Subcutaneous abdominal adipose tissue (tissue), 5 donors: Measurements from ENCODE around the gene BANP.

Source experiments
- H3K27ac ChIP-seq: one replicate; pipeline ENCODE4 v1.7.0; 2013; ENCODE audit warnings: low read depth, mild to moderate bottlenecking, inconsistent platforms, low read length, moderate library complexity
- H3K27me3 ChIP-seq, 5 donors: one replicate each; pipeline ENCODE4 v1.7.0; 2013; ENCODE audit warnings: low read length in 5 of 5, inconsistent platforms in 1 of 5; ENCODE audit not compliant: control insufficient read depth in 5 of 5, insufficient read depth in 4 of 5
- H3K36me3 ChIP-seq, 5 donors: one replicate each; pipeline ENCODE4 v1.7.0; 2013; ENCODE audit warnings: low read length in 5 of 5; ENCODE audit not compliant: control insufficient read depth in 5 of 5, insufficient read depth in 5 of 5
- H3K4me1 ChIP-seq, 5 donors: one replicate each; pipeline ENCODE4 v1.7.0; 2013; ENCODE audit warnings: low read length in 5 of 5, mild to moderate bottlenecking in 3 of 5, moderate library complexity in 1 of 5; ENCODE audit not compliant: control insufficient read depth in 5 of 5, insufficient read depth in 5 of 5
- H3K4me3 ChIP-seq, 5 donors: one replicate each; pipeline ENCODE4 v1.7.0; 2013; ENCODE audit warnings: low read length in 5 of 5, low read depth in 1 of 5
- H3K9ac ChIP-seq, 5 donors: one replicate each; pipeline ENCODE4 v1.7.0; 2013; ENCODE audit warnings: low read length in 5 of 5, mild to moderate bottlenecking in 4 of 5, moderate library complexity in 3 of 5
- H3K9me3 ChIP-seq, 5 donors: one replicate each; pipeline ENCODE4 v1.7.0; 2013; ENCODE audit warnings: low read length in 5 of 5; ENCODE audit not compliant: control insufficient read depth in 5 of 5
- donor health status: healthy.
- donor health status: healthy.
- donor health status: healthy.
- donor health status: healthy.
- donor health status: healthy.

BANP gene

DNA sequence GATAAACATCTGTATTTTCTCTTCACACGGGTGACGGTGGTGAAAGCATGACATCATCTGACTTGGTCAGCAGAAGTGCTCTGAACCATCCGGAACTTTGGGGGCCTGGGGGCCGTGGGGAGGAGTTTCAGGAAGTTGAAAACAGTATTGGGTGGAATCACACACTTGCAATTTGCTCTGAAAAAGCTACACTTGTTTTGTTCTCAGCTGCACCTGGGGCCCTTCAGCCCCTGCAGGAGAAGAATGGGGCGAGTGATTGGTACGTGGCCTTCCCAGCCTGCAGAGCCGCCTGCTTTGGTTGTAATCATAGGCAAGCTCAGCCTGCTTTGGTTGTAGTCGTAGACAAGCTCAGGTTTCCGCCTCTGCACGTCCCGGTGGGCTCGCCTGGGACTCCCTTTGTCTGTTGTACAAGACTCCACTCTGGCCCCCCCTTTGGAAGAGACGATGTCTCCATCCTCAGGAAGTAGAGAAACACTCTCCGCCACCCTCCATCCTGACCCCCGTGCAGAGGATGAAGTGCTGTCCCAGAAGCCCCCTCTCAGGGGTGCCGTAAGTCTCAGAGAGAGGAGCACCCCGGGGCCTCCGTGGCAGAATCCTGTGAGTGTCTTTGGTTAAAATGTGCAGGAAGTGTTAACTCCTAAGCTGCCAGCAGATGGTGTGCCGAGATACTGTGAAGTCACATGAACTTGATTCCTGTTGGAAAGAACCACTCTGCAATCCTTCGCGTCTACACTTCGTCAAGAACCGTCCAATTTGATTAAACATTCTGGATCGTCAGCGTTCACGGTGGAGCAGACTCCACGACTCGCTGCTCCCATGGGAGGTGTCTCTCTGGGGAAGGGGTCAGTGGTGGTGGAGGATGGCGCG lies 5.4 kb downstream of the BANP start:
- Histone ChIP-seq H3K27ac (peak overlapping the region; percentile 92), H3K36me3 (peaks cover 0 to 12% (median 6%) of the 10 kb centered on the region in 5 donors), H3K27me3 (no peaks in the 10 kb centered on the region), H3K9me3 (no peaks in the 10 kb centered on the region), H3K9ac (peak overlapping the region in 3 of 5 donors; percentile 2 to 65 (median 39)), H3K4me3 (peak overlapping the region; percentile 12 to 61 (median 41)), H3K4me1 (peaks cover 17 to 81% (median 55%) of the 10 kb centered on the region in 5 donors)

DNA sequence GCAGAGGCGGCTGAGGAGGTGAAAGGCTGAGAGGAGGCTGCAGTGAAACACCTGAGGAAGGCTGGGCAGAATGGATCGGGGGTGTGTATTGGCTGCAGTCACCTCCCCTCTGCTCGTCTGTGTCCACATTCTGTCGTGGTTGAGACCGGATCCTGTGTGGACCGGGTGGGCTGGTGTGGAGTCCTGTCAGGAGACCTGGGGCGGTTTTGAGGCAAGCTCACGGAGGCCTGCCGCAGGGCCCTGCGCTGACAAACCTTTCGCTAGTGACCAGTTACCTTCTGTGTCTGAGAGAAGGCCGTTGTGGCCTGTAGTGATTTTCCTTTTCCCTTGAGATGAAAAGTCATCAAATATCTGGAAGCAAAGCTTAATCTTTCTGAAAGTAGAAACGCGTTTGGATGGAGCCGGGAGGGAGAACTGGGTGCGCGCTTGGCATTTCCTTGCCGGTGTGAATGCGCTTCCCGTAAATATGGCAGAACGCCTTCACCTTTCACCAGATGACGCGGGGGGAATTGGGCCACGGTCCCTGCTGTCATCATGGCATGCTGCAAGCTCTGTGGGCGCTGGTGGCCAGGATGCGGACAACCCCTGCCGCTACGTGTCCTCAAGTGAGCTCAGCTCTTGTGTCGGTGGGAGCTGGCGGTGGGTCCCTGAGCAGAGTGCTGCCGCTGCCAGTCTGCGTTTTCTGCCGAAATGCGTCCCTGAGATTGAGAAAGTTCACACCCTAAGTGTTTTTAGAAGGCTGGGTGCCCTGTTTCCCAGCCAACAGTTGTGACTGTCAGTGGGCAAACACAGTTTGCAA lies 6.3 kb downstream of the BANP start:
- peaks cover 0 to 12% (median 6%) of the 10 kb centered on the region in 5 donors for H3K36me3 ChIP-seq
- peak overlapping the region; percentile 12 to 61 (median 41) for H3K4me3 ChIP-seq
- H3K27me3 ChIP-seq = no peaks in the 10 kb centered on the region
- H3K4me1 ChIP-seq = peaks cover 17 to 74% (median 47%) of the 10 kb centered on the region in 5 donors
- no peaks in the 10 kb centered on the region for H3K9me3 ChIP-seq
- peak overlapping the region; percentile 92 for H3K27ac ChIP-seq
- peak overlapping the region in 3 of 5 donors; percentile 2 to 65 (median 39) for H3K9ac ChIP-seq

DNA sequence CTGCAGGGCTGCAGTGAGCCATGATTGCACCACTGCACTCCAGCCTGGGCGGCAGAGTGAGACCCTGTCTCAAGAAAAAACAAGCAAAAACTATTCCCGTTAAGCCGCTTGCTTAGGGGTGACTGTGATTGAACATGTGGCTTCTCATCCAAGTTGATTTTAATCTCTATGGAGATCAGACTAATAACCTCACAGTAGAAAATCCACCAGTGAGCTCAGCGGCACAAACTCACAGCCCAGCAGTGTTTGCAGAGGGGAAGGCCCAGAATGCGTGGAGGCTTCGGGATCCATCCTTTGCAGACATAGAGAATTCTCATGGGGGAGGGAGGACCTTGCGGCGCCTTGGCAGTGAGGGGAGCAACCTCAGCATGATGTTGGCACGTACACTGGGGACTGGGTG lies 7.4 kb downstream of the BANP start:
- no peak overlapping the region for H3K27ac ChIP-seq
- H3K36me3 ChIP-seq = peaks cover 0 to 11% (median 6%) of the 10 kb centered on the region in 5 donors
- peaks cover 14 to 70% (median 44%) of the 10 kb centered on the region in 5 donors for H3K4me1 ChIP-seq
- H3K27me3 ChIP-seq = no peaks in the 10 kb centered on the region
- no peak overlapping the region for H3K4me3 ChIP-seq
- no peaks in the 10 kb centered on the region for H3K9me3 ChIP-seq
- no peak overlapping the region for H3K9ac ChIP-seq

GRCh38 chr16:87959391-87959990 lies 8.3 kb downstream of the BANP start:
- Histone ChIP-seq H3K4me1 (peaks cover 17 to 69% (median 40%) of the 10 kb centered on the region in 5 donors), H3K36me3 (peaks cover 0 to 9% (median 3%) of the 10 kb centered on the region in 5 donors), H3K9ac (no peak overlapping the region), H3K4me3 (peak overlapping the region in 4 of 5 donors; percentile 19 to 41 (median 28)), H3K27me3 (no peaks in the 10 kb centered on the region), H3K9me3 (no peaks in the 10 kb centered on the region), H3K27ac (no peak overlapping the region)

DNA sequence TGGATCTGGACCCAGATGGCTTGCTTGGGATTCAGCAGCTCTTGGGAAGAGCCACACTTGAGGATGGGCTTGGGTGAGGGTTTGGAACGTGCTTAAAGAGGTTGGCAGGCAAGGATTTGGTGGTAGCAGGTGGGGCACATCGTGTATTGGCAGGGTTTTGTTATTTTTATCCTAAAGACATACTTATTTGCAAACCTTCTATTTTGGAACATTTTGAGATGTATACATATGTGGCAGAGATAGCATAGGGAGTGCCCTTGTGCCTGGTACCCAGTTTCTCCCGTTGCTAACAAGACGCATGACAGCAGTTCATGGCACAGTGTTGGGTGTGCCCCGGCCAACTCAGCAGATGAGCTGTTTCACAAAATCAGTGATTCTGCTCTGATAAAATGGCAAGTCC lies 9.1 kb downstream of the BANP start:
- Histone ChIP-seq H3K9ac (no peak overlapping the region), H3K4me1 (peaks cover 16 to 63% (median 32%) of the 10 kb centered on the region in 5 donors), H3K9me3 (no peaks in the 10 kb centered on the region), H3K36me3 (peaks cover 0 to 9% (median 3%) of the 10 kb centered on the region in 5 donors), H3K27ac (no peak overlapping the region), H3K27me3 (no peaks in the 10 kb centered on the region), H3K4me3 (peak overlapping the region in 1 of 5 donors; percentile 41)

DNA sequence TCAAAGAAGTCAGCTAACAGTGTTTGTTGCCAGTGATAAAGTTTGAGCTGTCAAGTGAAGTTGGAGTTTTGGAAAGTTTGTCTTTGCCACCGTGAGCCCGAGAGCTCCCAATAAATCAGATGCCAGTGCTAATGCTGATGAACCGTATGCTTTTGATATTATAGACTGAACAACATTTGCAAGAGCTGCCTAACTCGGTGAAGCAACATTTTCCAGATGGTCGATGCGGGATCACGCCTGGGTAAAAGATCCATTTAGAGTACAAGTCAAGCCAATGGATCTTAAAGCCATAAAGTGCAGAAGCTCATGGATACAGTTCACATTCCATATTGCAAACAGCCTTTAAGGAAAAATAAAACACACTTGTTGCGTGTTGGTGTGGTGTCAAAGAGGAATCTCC lies 9.6 kb downstream of the BANP start:
- H3K9ac ChIP-seq = no peak overlapping the region
- no peak overlapping the region for H3K4me3 ChIP-seq
- H3K36me3 ChIP-seq = peaks cover 0 to 9% (median 3%) of the 10 kb centered on the region in 5 donors
- H3K9me3 ChIP-seq = no peaks in the 10 kb centered on the region
- peaks cover 13 to 60% (median 30%) of the 10 kb centered on the region in 5 donors for H3K4me1 ChIP-seq
- H3K27ac ChIP-seq = no peak overlapping the region
- H3K27me3 ChIP-seq = no peaks in the 10 kb centered on the region

DNA sequence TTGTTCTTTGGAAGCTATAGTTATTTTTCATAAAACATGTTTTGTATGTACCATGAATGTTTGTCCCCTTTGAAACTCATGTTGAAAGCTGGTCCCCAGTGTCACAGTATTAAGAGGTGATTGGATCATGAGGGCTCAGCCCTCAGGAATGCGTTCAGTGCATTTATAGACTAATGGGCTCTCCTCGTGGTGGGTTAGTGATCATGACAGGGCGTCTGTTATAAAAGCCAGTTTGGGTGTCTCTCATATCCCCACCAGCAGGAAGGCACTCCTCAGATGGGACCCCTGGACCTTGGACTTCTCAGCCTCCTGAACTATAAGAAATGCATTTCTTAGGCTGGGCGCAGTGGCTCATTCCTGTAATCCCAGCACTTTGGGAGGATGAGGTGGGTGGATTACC lies 10.4 kb downstream of the BANP start:
- H3K27me3 ChIP-seq = no peaks in the 10 kb centered on the region
- H3K4me1 ChIP-seq = peaks cover 12 to 60% (median 30%) of the 10 kb centered on the region in 5 donors
- no peak overlapping the region for H3K27ac ChIP-seq
- no peaks in the 10 kb centered on the region for H3K9me3 ChIP-seq
- H3K36me3 ChIP-seq = peaks cover 0 to 9% (median 3%) of the 10 kb centered on the region in 5 donors
- H3K4me3 ChIP-seq = no peak overlapping the region
- H3K9ac ChIP-seq = no peak overlapping the region

GRCh38 chr16:87963400-87963799 lies 12.2 kb downstream of the BANP start:
- no peak overlapping the region for H3K4me3 ChIP-seq
- H3K27ac ChIP-seq = peak overlapping the region; percentile 80
- H3K36me3 ChIP-seq = no peaks in the 10 kb centered on the region
- H3K9me3 ChIP-seq = no peaks in the 10 kb centered on the region
- no peaks in the 10 kb centered on the region for H3K27me3 ChIP-seq
- peaks cover 10 to 48% (median 25%) of the 10 kb centered on the region in 5 donors for H3K4me1 ChIP-seq
- H3K9ac ChIP-seq = peak overlapping the region in 1 of 5 donors; percentile 31

DNA sequence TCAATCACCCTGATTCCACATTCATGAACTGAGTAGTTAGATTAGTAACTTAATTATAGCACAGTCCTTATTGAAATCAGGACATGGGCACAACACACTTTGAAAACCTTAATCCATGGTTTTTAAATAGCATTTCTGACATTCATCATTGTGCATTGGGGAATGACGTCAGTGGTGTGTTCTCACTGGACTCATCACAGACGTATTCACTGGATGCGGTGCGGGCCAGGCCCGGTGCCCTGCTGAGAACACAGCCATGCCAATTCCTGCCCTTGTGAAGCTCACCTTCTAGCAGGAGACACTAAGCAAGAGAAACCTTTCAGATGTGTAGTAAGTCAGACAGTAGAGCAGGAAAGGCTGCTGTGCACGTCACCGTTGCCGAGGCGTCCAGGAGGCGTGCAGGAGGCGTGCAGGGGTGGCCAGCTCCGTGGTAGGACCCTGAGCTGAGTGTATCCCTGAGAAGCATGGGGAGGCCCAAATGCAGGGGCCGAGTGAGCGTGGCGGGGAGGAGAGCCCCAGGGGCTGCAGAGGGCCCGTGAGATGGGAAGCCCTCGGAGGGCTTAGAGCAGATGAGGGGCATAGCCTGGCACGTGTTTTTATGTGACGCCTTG lies 12.9 kb downstream of the BANP start:
- H3K27ac ChIP-seq = peak overlapping the region; percentile 80
- peaks cover 10 to 41% (median 24%) of the 10 kb centered on the region in 5 donors for H3K4me1 ChIP-seq

More for the DNA sequence above, 12.9 kb downstream of the BANP start:
- Histone ChIP-seq H3K36me3 (no peaks in the 10 kb centered on the region), H3K4me3 (peak overlapping the region in 1 of 5 donors; percentile 17), H3K27me3 (no peaks in the 10 kb centered on the region), H3K9ac (peak overlapping the region in 2 of 5 donors; percentile 26 to 31), H3K9me3 (no peaks in the 10 kb centered on the region)
